GM23338 (cell line): ENCODE results near the gene STRN3. TPM values are rescaled to one million over a fixed set of nuclear protein-coding genes. Genes with fewer than 3 reads are reported as not detected.

ENCODE experiments used
- ATAC-seq: fragments of 200-7000 bp; cut with Tn5 transposase; 3 replicates; pipeline ENCODE4 v1.9.1; 2020
- DNase-seq: peaks from one replicate; pipeline ENCODE4 v3.0.0-alpha.2; 2015; ENCODE audit warnings: low spot score
- H2AFZ ChIP-seq: fragments of 200-600 bp; sonication (generic); 2 replicates; pipeline ENCODE4 v1.8.0; 2016; ENCODE audit warnings: antibody characterized with exemption, mild to moderate bottlenecking, moderate library complexity
- H3F3A ChIP-seq: fragments of 200-600 bp; sonication (generic); replicated peaks from 2 replicates; pipeline ENCODE4 v1.8.0; 2017; ENCODE audit warnings: antibody characterized with exemption, mixed run types, low read depth
- H3K27ac ChIP-seq: fragments of 200-600 bp; sonication (generic); 2 replicates; pipeline ENCODE4 v1.6.1; 2016; ENCODE audit warnings: low read depth
- H3K27me3 ChIP-seq: fragments of 200-600 bp; sonication (generic); 2 replicates; pipeline ENCODE4 v1.8.0; 2016; ENCODE audit warnings: mild to moderate bottlenecking, mixed run types, moderate library complexity; ENCODE audit not compliant: insufficient read depth
- H3K36me3 ChIP-seq: fragments of 200-600 bp; sonication (generic); 2 replicates; pipeline ENCODE4 v1.8.0; 2016; ENCODE audit warnings: mild to moderate bottlenecking; ENCODE audit not compliant: insufficient read depth
- H3K4me1 ChIP-seq: fragments of 200-600 bp; sonication (generic); 2 replicates; pipeline ENCODE4 v1.8.0; 2016; ENCODE audit warnings: mild to moderate bottlenecking, moderate library complexity; ENCODE audit not compliant: insufficient read depth
- H3K4me2 ChIP-seq: fragments of 200-600 bp; sonication (generic); 2 replicates; pipeline ENCODE4 v1.7.1; 2017; ENCODE audit warnings: mixed run types
- H3K4me3 ChIP-seq: fragments of 200-600 bp; sonication (generic); 2 replicates; pipeline ENCODE4 v1.6.1; 2016; ENCODE audit warnings: mixed run types
- H3K79me2 ChIP-seq: fragments of 200-600 bp; sonication (generic); replicated peaks from 2 replicates; pipeline ENCODE4 v1.8.0; 2017; ENCODE audit warnings: mild to moderate bottlenecking; ENCODE audit not compliant: insufficient read depth
- H3K9me2 ChIP-seq: fragments of 200-600 bp; sonication (generic); 2 replicates; pipeline ENCODE4 v1.8.0; 2017; ENCODE audit not compliant: insufficient read depth
- H4K20me1 ChIP-seq: fragments of 200-600 bp; sonication (generic); replicated peaks from 2 replicates; pipeline ENCODE4 v1.8.0; 2017; ENCODE audit warnings: mild to moderate bottlenecking; ENCODE audit not compliant: insufficient read depth
- H3K27ac Mint-ChIP-seq: 2 replicates; pipeline ENCODE4 v1.8.0; 2020; ENCODE audit warnings: inconsistent platforms, mild to moderate bottlenecking, moderate library complexity, mixed read lengths
- H3K27me3 Mint-ChIP-seq: 3 replicates; pipeline ENCODE4 v1.8.0; 2022; ENCODE audit warnings: low read depth, mild to moderate bottlenecking, moderate library complexity, mixed read lengths, inconsistent platforms; ENCODE audit not compliant: insufficient read depth, poor library complexity
- H3K36me3 Mint-ChIP-seq: 3 replicates; pipeline ENCODE4 v1.8.0; 2021; ENCODE audit warnings: low read depth, mild to moderate bottlenecking, inconsistent platforms, moderate library complexity, mixed read lengths
- H3K4me1 Mint-ChIP-seq: 3 replicates; pipeline ENCODE4 v1.8.0; 2020; ENCODE audit warnings: mild to moderate bottlenecking, inconsistent platforms, mixed read lengths
- H3K4me3 Mint-ChIP-seq: 3 replicates; pipeline ENCODE4 v1.8.0; 2021; ENCODE audit warnings: moderate library complexity, mild to moderate bottlenecking, inconsistent platforms, mixed read lengths
- H3K9me3 Mint-ChIP-seq: 3 replicates; pipeline ENCODE4 v1.8.0; 2020; ENCODE audit warnings: moderate library complexity, mild to moderate bottlenecking, inconsistent platforms, mixed read lengths
- CREB1 ChIP-seq: fragments of 250-450 bp; sonication (Bioruptor Pico); IDR thresholded peaks from 2 replicates; pipeline ENCODE4 v1.5.0; 2020; ENCODE audit warnings: low read depth, mild to moderate bottlenecking, moderate library complexity
- CTCF ChIP-seq, 2 experiments: fragments of 200-600 bp in 1 of 2; sonication (generic) in 1 of 2; conservative IDR thresholded peaks; 2 replicates each; pipeline versions ENCODE4 v1.5.1 to v1.6.1; 2016 to 2017; ENCODE audit warnings: antibody characterized with exemption in 2 of 2, low read depth in 2 of 2, mild to moderate bottlenecking in 2 of 2, moderate library complexity in 1 of 2
- ETS1 ChIP-seq: IDR thresholded peaks from 2 replicates; pipeline ENCODE4 v1.6.1; 2016; ENCODE audit warnings: antibody characterized with exemption
- EZH2 ChIP-seq: fragments of 200-600 bp; sonication (generic); IDR thresholded peaks from one replicate; pipeline ENCODE4 v1.8.0; 2017; ENCODE audit warnings: antibody characterized with exemption, mild to moderate bottlenecking, low read depth; ENCODE audit not compliant: unreplicated experiment
- EZH2phosphoT487 ChIP-seq: fragments of 200-600 bp; sonication (generic); IDR thresholded peaks from one replicate; pipeline ENCODE4 v1.8.1; 2018; ENCODE audit warnings: antibody characterized with exemption; ENCODE audit not compliant: unreplicated experiment
- JUNB ChIP-seq: IDR thresholded peaks from one replicate; pipeline ENCODE4 v1.6.1; 2016; ENCODE audit warnings: antibody characterized with exemption; ENCODE audit not compliant: unreplicated experiment
- NANOG ChIP-seq: IDR thresholded peaks from 2 replicates; pipeline ENCODE4 v1.6.1; 2016; ENCODE audit warnings: antibody characterized with exemption, borderline replicate concordance
- POLR2AphosphoS5 ChIP-seq: IDR thresholded peaks from 2 replicates; pipeline ENCODE4 v1.6.1; 2016; ENCODE audit warnings: antibody characterized with exemption, low read depth
- STAT1 ChIP-seq: IDR thresholded peaks from one replicate; pipeline ENCODE4 v1.6.1; 2016; ENCODE audit warnings: antibody characterized with exemption; ENCODE audit not compliant: unreplicated experiment
- ZNF114 ChIP-seq: fragments of 250-450 bp; sonication (Bioruptor Pico); IDR thresholded peaks from 2 replicates; pipeline ENCODE4 v1.5.0; 2020; ENCODE audit warnings: mild to moderate bottlenecking, moderate library complexity
- ZNF331 ChIP-seq: fragments of 250-450 bp; sonication (Bioruptor Pico); IDR thresholded peaks from 2 replicates; pipeline ENCODE4 v1.5.0; 2020; ENCODE audit warnings: low read depth, mild to moderate bottlenecking, moderate library complexity
- ZNF462 ChIP-seq: fragments of 250-450 bp; sonication (Bioruptor Pico); IDR thresholded peaks from 2 replicates; pipeline ENCODE4 v1.5.0; 2020; ENCODE audit warnings: mild to moderate bottlenecking, moderate library complexity
- polyA plus RNA-seq: library from polyadenylated mRNA; unstranded; fragments of >200 nt; fragmentation: Nextera tagmentation; extraction: Ambion mirVana; gene quantifications from 2 replicates; pipeline ENCODE4 v1.2.1, GENCODE V29; 2016
- total RNA-seq: library from RNA; depleted of rRNA; stranded (reverse); fragments of >200 nt; shearing (Covaris generic); gene quantifications from 2 replicates; pipeline ENCODE4 v1.2.3, GENCODE V29; 2014
- TF ChIP-seq, protein P1 (sequence below): IDR thresholded peaks from one replicate; pipeline ENCODE4 v1.6.1; 2018; ENCODE audit warnings: antibody characterized with exemption; ENCODE audit not compliant: unreplicated experiment

STRN3 gene
- total and polyA plus RNA-seq, 2 experiments from 2014 or later = 35.0 to 40.6 TPM

- peaks cover 17% of the 10 kb centered on the region for H3K4me1 ChIP-seq
- peaks cover 17% of the 10 kb centered on the region for H3K4me1 Mint-ChIP-seq
- H3K9me2 ChIP-seq = no peaks in the 10 kb centered on the region
- no peaks in the 10 kb centered on the region for H3K36me3 ChIP-seq
- peaks cover 24% of the 10 kb centered on the region; the same call in 2 of the 3 replicates for H3K36me3 Mint-ChIP-seq
- H3K4me3 ChIP-seq = no peak overlapping the region
- no peaks in the 10 kb centered on the region for H3F3A ChIP-seq
- ATAC-seq = no peak
- no peak overlapping the region for H3K27ac Mint-ChIP-seq
- H3K4me3 Mint-ChIP-seq = no peak overlapping the region
- no peaks in the 10 kb centered on the region for H3K9me3 Mint-ChIP-seq
- TF ChIP-seq EZH2 (no peak), POLR2AphosphoS5 (no peak), ZNF462 (CRISPR knock-in tag) (no peak), EZH2phosphoT487 (no peak), NANOG (no peak), CREB1 (CRISPR knock-in tag) (no peak), CTCF (conservative IDR thresholded peaks at IDR 0.05; ENCODE audit: low read depth in 2 of 2) (no peak), ZNF331 (CRISPR knock-in tag) (no peak), ETS1 (no peak), ZNF114 (CRISPR knock-in tag) (no peak), JUNB (no peak), STAT1 (no peak)
- TF ChIP-seq, protein P1, sequence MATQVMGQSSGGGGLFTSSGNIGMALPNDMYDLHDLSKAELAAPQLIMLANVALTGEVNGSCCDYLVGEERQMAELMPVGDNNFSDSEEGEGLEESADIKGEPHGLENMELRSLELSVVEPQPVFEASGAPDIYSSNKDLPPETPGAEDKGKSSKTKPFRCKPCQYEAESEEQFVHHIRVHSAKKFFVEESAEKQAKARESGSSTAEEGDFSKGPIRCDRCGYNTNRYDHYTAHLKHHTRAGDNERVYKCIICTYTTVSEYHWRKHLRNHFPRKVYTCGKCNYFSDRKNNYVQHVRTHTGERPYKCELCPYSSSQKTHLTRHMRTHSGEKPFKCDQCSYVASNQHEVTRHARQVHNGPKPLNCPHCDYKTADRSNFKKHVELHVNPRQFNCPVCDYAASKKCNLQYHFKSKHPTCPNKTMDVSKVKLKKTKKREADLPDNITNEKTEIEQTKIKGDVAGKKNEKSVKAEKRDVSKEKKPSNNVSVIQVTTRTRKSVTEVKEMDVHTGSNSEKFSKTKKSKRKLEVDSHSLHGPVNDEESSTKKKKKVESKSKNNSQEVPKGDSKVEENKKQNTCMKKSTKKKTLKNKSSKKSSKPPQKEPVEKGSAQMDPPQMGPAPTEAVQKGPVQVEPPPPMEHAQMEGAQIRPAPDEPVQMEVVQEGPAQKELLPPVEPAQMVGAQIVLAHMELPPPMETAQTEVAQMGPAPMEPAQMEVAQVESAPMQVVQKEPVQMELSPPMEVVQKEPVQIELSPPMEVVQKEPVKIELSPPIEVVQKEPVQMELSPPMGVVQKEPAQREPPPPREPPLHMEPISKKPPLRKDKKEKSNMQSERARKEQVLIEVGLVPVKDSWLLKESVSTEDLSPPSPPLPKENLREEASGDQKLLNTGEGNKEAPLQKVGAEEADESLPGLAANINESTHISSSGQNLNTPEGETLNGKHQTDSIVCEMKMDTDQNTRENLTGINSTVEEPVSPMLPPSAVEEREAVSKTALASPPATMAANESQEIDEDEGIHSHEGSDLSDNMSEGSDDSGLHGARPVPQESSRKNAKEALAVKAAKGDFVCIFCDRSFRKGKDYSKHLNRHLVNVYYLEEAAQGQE = no peak
- DNase-seq = no peak
- no peak overlapping the region for H2AFZ ChIP-seq
- H3K27me3 ChIP-seq = no peaks in the 10 kb centered on the region
- H3K79me2 ChIP-seq = peaks cover 100% of the 10 kb centered on the region
- H3K4me2 ChIP-seq = no peak overlapping the region
- H3K27ac ChIP-seq = peak overlapping the region; percentile 8; the same call in 1 of the 2 replicates
- H4K20me1 ChIP-seq = peaks cover 36% of the 10 kb centered on the region
- peaks cover 7% of the 10 kb centered on the region for H3K27me3 Mint-ChIP-seq
Observed at GRCh38 chr14:31006703-31007102, 19.5 kb downstream of the STRN3 start.
